ENCODE results near the gene SLC25A22. TPM values are rescaled to one million over a fixed set of nuclear protein-coding genes. Genes with fewer than 3 reads are reported as not detected.

SLC25A22 gene
- total RNA-seq, 1 donor from 2014 or later, result 3.9 TPM

GRCh38 chr11:821512-822371 is 23.7 kb upstream of the SLC25A22 start:
- H3K27me3 ChIP-seq (ENCODE audit: low read depth), result no peaks in the 10 kb centered on the region
- H3K9me3 ChIP-seq (replicated peaks), result no peaks in the 10 kb centered on the region
- H3K4me1 ChIP-seq, result peaks cover 71% of the 10 kb centered on the region
- no peak for DNase-seq
- H3K4me3 ChIP-seq, result peak overlapping the region; percentile 91
- H3K27ac ChIP-seq (replicated peaks), result peak overlapping the region; percentile 99
- peaks cover 43% of the 10 kb centered on the region for H3K36me3 ChIP-seq
- no peak for TF ChIP-seq CTCF (IDR thresholded peaks at IDR 0.05; ENCODE audit: borderline replicate concordance)
- intact Hi-C loops (cut with micrococcal nuclease), result no loop called here

- H3K4me1 ChIP-seq, result peaks cover 62% of the 10 kb centered on the region
Measured at GRCh38 chr11:820655-821511, 22.8 kb upstream of the SLC25A22 start.

GRCh38 chr11:819943-820649 is 22.0 kb upstream of the SLC25A22 start:
- no peak for TF ChIP-seq CTCF (IDR thresholded peaks at IDR 0.05; ENCODE audit: borderline replicate concordance)
- Histone ChIP-seq H3K9me3 (replicated peaks) (no peaks in the 10 kb centered on the region), H3K36me3 (peaks cover 34% of the 10 kb centered on the region), H3K27ac (replicated peaks) (peak overlapping the region; percentile 99), H3K4me1 (peaks cover 55% of the 10 kb centered on the region), H3K27me3 (ENCODE audit: low read depth) (no peaks in the 10 kb centered on the region), H3K4me3 (peak overlapping the region; percentile 91)
- intact Hi-C loops (cut with micrococcal nuclease), result no loop called here
- DNase-seq, result peak; percentile 90

More at GRCh38 chr11:820655-821511, 22.8 kb upstream of the SLC25A22 start:
- peak overlapping the region; percentile 91 for H3K4me3 ChIP-seq
- peaks cover 42% of the 10 kb centered on the region for H3K36me3 ChIP-seq
- peak; percentile 82 for DNase-seq
- peak overlapping the region; percentile 99 for H3K27ac ChIP-seq (replicated peaks)
- H3K27me3 ChIP-seq (ENCODE audit: low read depth), result no peaks in the 10 kb centered on the region
- H3K9me3 ChIP-seq (replicated peaks), result no peaks in the 10 kb centered on the region
- intact Hi-C loops (cut with micrococcal nuclease), result no loop called here
- TF ChIP-seq CTCF (IDR thresholded peaks at IDR 0.05; ENCODE audit: borderline replicate concordance), result no peak

GRCh38 chr11:819129-819931 is 21.2 kb upstream of the SLC25A22 start:
- peak; percentile 41 for TF ChIP-seq CTCF (IDR thresholded peaks at IDR 0.05; ENCODE audit: borderline replicate concordance)
- Histone ChIP-seq H3K27ac (replicated peaks) (peak overlapping the region; percentile 99), H3K36me3 (peaks cover 29% of the 10 kb centered on the region), H3K27me3 (ENCODE audit: low read depth) (no peaks in the 10 kb centered on the region), H3K9me3 (replicated peaks) (no peaks in the 10 kb centered on the region), H3K4me1 (peaks cover 53% of the 10 kb centered on the region), H3K4me3 (peak overlapping the region; percentile 91)
- peak; percentile 95 for DNase-seq
- intact Hi-C loops (cut with micrococcal nuclease), result no loop called here

Measured in left ventricle myocardium inferior (tissue), 1 donor.